ENCODE results near the gene MAML2.

DNA sequence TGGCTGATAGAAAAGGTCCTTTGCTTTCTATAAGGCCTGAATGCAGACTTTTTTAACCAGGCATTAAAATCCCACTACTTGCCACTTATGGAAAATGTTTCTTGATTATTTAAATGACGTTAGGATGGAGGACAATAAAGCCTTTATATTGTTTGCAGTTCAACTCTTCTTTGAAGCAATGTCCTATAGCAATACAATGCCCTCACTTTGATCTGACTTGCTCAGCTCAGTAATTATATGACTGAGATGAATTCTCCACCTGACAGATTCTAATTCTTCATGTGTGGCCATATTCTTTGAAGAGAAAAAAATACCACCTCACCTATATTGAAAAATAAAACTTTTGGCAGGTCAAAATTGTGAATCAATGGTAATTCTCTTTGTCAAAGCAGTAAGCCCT, 237.1 kb downstream of the MAML2 start:
- TF ChIP-seq, protein P1, sequence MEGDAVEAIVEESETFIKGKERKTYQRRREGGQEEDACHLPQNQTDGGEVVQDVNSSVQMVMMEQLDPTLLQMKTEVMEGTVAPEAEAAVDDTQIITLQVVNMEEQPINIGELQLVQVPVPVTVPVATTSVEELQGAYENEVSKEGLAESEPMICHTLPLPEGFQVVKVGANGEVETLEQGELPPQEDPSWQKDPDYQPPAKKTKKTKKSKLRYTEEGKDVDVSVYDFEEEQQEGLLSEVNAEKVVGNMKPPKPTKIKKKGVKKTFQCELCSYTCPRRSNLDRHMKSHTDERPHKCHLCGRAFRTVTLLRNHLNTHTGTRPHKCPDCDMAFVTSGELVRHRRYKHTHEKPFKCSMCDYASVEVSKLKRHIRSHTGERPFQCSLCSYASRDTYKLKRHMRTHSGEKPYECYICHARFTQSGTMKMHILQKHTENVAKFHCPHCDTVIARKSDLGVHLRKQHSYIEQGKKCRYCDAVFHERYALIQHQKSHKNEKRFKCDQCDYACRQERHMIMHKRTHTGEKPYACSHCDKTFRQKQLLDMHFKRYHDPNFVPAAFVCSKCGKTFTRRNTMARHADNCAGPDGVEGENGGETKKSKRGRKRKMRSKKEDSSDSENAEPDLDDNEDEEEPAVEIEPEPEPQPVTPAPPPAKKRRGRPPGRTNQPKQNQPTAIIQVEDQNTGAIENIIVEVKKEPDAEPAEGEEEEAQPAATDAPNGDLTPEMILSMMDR (conservative IDR thresholded peaks at IDR 0.05) = no peak
- no peak for TF ChIP-seq EZH2 (IDR thresholded peaks at IDR 0.05; ENCODE audit: low read depth)

Measured in PC-9 (cell line).